Activated T-helper 2 cell treated with anti-CD3 and anti-CD28 coated beads, Interferon-gamma antibody, Interleukin-2, Interleukin-4, amounts not matched to agents 10 μg/mL and 5 μg/mL and 100 μg/mL, durations not matched to agents 14 hours and 24 hours and 36 hours (primary cell): ENCODE measurements around the gene BRIP1. TPM values are rescaled to one million over a fixed set of nuclear protein-coding genes. Genes with fewer than 3 reads are reported as not detected.

ENCODE experiments used
- total RNA-seq: library from RNA; stranded (reverse); gene quantifications from 2 replicates; pipeline ENCODE4 v1.2.3, GENCODE V29; 2022

BRIP1 gene
- total RNA-seq, 1 donor from 2014 or later: 16.4 TPM

Other genes with a start within 250 kb of the BRIP1 start
- gene INTS2, start 64.5 kb upstream of the BRIP1 start, total RNA-seq: 28.4 and 29.2 TPM in 2 replicates
- gene MED13, start 201.8 kb upstream of the BRIP1 start, total RNA-seq: 59.4 and 60.2 TPM in 2 replicates